SU-DHL-6 (cell line): ENCODE results near the gene AKNAD1.

Source experiments
- H2AFZ ChIP-seq: fragments of 200-600 bp; sonication (generic); 2 replicates; pipeline ENCODE4 v1.6.1; 2014; ENCODE audit warnings: low read depth, mild to moderate bottlenecking, moderate library complexity, mixed read lengths, antibody characterized with exemption, low read length; ENCODE audit not compliant: severe bottlenecking
- H3F3A ChIP-seq: fragments of 200-600 bp; shearing (Covaris generic); 2 replicates; pipeline ENCODE4 v1.6.0; 2016; ENCODE audit warnings: antibody characterized with exemption, mild to moderate bottlenecking; ENCODE audit not compliant: insufficient read depth
- H3K27ac ChIP-seq: fragments of 200-600 bp; sonication (generic); 2 replicates; pipeline ENCODE4 v1.5.1; 2016; ENCODE audit warnings: low read depth, mild to moderate bottlenecking, low read length, moderate library complexity, mixed read lengths
- H3K27me3 ChIP-seq: fragments of 200-600 bp; sonication (generic), shearing (Covaris generic); 2 replicates; pipeline ENCODE4 v1.6.0; 2014; ENCODE audit warnings: mild to moderate bottlenecking, low read length
- H3K36me3 ChIP-seq: fragments of 200-600 bp; sonication (generic); 2 replicates; pipeline ENCODE4 v1.6.1; 2014; ENCODE audit warnings: mild to moderate bottlenecking, low read length, mixed read lengths
- H3K4me2 ChIP-seq: fragments of 300-600, 200-600 bp; shearing (Covaris generic), sonication (generic); 2 replicates; pipeline ENCODE4 v1.6.0; 2014; ENCODE audit warnings: low read length, low read depth, mild to moderate bottlenecking; ENCODE audit not compliant: poor library complexity, severe bottlenecking
- H3K4me3 ChIP-seq: fragments of 200-600 bp; sonication (generic); 2 replicates; pipeline ENCODE4 v1.5.1; 2014; ENCODE audit warnings: antibody characterized with exemption, low read length, mild to moderate bottlenecking, mixed read lengths; ENCODE audit not compliant: insufficient read depth, poor library complexity, severe bottlenecking
- H3K79me2 ChIP-seq: fragments of 200-600 bp; sonication (generic); 2 replicates; pipeline ENCODE4 v1.6.1; 2014; ENCODE audit warnings: mild to moderate bottlenecking, low read length, moderate library complexity; ENCODE audit not compliant: insufficient read depth
- H3K9ac ChIP-seq: fragments of 200-600 bp; sonication (generic); 2 replicates; pipeline ENCODE4 v1.7.0; 2014; ENCODE audit warnings: mild to moderate bottlenecking, low read length
- H3K9me2 ChIP-seq: fragments of 200-600 bp; sonication (generic); replicated peaks from 2 replicates; pipeline ENCODE4 v1.6.1; 2014; ENCODE audit warnings: low read length; ENCODE audit not compliant: insufficient read depth
- H3K9me3 ChIP-seq: fragments of 200-600 bp; sonication (generic); 2 replicates; pipeline ENCODE4 v1.6.1; 2014; ENCODE audit warnings: low read length, mixed read lengths; ENCODE audit not compliant: insufficient read depth
- H4K20me1 ChIP-seq: fragments of 200-600 bp; sonication (generic); 2 replicates; pipeline ENCODE4 v1.6.1; 2014; ENCODE audit warnings: low read depth, mild to moderate bottlenecking, antibody characterized with exemption, low read length, moderate library complexity, mixed read lengths
- EZH2phosphoT487 ChIP-seq: fragments of 200-600 bp; sonication (generic), shearing (Covaris generic); conservative IDR thresholded peaks from 2 replicates; pipeline ENCODE4 v1.6.1; 2018; ENCODE audit warnings: mild to moderate bottlenecking, antibody characterized with exemption, low read length, moderate library complexity, mixed read lengths
- TF ChIP-seq, protein P1 (sequence below): fragments of 200-600 bp; sonication (generic); IDR thresholded peaks from one replicate; pipeline ENCODE4 v1.5.1; 2017; ENCODE audit warnings: antibody characterized with exemption, mild to moderate bottlenecking, low read length, moderate library complexity; ENCODE audit not compliant: insufficient read depth, poor library complexity, severe bottlenecking

The AKNAD1 gene

DNA sequence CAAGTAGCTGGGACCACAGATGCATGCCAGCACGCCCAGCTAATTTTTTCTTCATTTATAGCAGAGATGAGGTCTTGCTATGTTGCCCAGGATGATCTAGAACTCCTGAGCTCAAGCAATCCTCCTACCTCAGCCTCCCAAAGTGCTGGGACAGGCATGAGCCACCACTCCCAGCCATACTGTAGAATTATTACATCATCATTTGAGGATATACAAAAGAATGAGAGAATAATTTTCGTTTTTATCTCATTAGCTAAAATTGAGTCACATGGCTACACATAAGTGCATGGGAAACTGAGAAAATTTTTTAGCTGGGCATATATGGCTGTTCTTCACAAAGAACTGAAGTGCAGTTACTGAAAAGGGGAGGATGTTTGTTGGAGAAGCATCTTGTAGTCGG is 89.2 kb downstream of the AKNAD1 start:
- Histone ChIP-seq H3F3A (0 out of 2 replicates have a peak, but pooled peaks cover 2% of the 10 kb centered on the region), H3K27ac (no peak overlapping the region), H3K4me2 (no peak overlapping the region), H3K9me3 (no peaks in the 10 kb centered on the region), H2AFZ (no peak overlapping the region), H3K27me3 (no peaks in the 10 kb centered on the region), H3K36me3 (peaks cover 5% of the 10 kb centered on the region; the same call in 1 of the 2 replicates), H4K20me1 (no peaks in the 10 kb centered on the region), H3K9ac (no peak overlapping the region), H3K4me3 (no peak overlapping the region), H3K9me2 (no peaks in the 10 kb centered on the region), H3K79me2 (no peaks in the 10 kb centered on the region)
- no peak for TF ChIP-seq EZH2phosphoT487
- TF ChIP-seq, protein P1, sequence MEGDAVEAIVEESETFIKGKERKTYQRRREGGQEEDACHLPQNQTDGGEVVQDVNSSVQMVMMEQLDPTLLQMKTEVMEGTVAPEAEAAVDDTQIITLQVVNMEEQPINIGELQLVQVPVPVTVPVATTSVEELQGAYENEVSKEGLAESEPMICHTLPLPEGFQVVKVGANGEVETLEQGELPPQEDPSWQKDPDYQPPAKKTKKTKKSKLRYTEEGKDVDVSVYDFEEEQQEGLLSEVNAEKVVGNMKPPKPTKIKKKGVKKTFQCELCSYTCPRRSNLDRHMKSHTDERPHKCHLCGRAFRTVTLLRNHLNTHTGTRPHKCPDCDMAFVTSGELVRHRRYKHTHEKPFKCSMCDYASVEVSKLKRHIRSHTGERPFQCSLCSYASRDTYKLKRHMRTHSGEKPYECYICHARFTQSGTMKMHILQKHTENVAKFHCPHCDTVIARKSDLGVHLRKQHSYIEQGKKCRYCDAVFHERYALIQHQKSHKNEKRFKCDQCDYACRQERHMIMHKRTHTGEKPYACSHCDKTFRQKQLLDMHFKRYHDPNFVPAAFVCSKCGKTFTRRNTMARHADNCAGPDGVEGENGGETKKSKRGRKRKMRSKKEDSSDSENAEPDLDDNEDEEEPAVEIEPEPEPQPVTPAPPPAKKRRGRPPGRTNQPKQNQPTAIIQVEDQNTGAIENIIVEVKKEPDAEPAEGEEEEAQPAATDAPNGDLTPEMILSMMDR: no peak

DNA sequence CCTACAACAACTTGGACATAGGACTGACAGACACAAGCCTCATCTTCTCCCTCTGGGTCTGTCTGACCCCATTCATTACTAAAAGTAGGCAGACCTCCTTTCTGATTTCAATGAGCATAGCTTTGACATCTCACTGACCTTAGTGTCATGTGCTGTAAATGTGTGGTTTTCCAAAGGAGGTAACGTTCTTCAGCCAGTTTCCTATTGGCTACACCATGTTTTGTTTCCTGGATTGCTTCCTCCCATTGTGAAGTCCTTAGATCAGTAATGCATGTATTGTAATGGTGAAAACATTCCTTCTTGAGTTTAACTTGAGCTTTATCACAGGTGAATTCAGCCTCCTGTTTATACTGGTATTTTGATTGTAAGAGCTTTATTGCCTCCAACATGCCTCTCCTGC is 89.8 kb downstream of the AKNAD1 start:
- Histone ChIP-seq H2AFZ (no peak overlapping the region), H3F3A (0 out of 2 replicates have a peak, but pooled peaks cover 1% of the 10 kb centered on the region), H4K20me1 (no peaks in the 10 kb centered on the region), H3K9ac (no peak overlapping the region), H3K4me2 (no peak overlapping the region), H3K4me3 (no peak overlapping the region), H3K79me2 (no peaks in the 10 kb centered on the region), H3K36me3 (peaks cover 6% of the 10 kb centered on the region; the same call in 1 of the 2 replicates), H3K9me3 (no peaks in the 10 kb centered on the region), H3K27me3 (no peaks in the 10 kb centered on the region), H3K9me2 (no peaks in the 10 kb centered on the region), H3K27ac (no peak overlapping the region)
- TF ChIP-seq, protein P1: no peak
- no peak for TF ChIP-seq EZH2phosphoT487
